HepG2 (cell line): Measurements from ENCODE around the gene BCAS3. TPM values are rescaled to one million over a fixed set of nuclear protein-coding genes. Genes with fewer than 3 reads are reported as not detected.

Source experiments
- AKAP8 ChIP-seq: sonication (generic); formaldehyde crosslinking; IDR thresholded peaks from 2 replicates; pipeline ENCODE4 v1.5.1; 2020; ENCODE audit warnings: mild to moderate bottlenecking, missing genetic modification reagents
- ATF3 ChIP-seq: sonication (generic); formaldehyde crosslinking; IDR thresholded peaks from 2 replicates; pipeline ENCODE4 v1.4.0; 2020; ENCODE audit warnings: missing genetic modification reagents
- CBX2 ChIP-seq, 2 experiments: fragments of 200-600 bp in 1 of 2; sonication (generic); formaldehyde crosslinking in 1 of 2; IDR thresholded peaks; 2 replicates each; pipeline versions ENCODE4 v1.7.0 to v1.8.1; 2018 to 2022; ENCODE audit warnings: low read depth in 2 of 2, low read length in 1 of 2, mild to moderate bottlenecking in 1 of 2, missing genetic modification reagents in 1 of 2
- CENPBD1 ChIP-seq: sonication (generic); formaldehyde crosslinking; IDR thresholded peaks from 2 replicates; pipeline ENCODE4 v1.8.0; 2022; ENCODE audit warnings: missing genetic modification reagents, low read depth, mild to moderate bottlenecking, borderline replicate concordance
- DNMT1 ChIP-seq: sonication (generic); formaldehyde crosslinking; IDR thresholded peaks from 2 replicates; pipeline ENCODE4 v1.5.1; 2020; ENCODE audit warnings: mild to moderate bottlenecking, missing genetic modification reagents
- ETS1 ChIP-seq: sonication (generic); formaldehyde crosslinking; IDR thresholded peaks from 2 replicates; pipeline ENCODE4 v1.4.0; 2020; ENCODE audit warnings: missing genetic modification reagents
- HOXA3 ChIP-seq: sonication (generic); formaldehyde crosslinking; IDR thresholded peaks from 2 replicates; pipeline ENCODE4 v1.5.0; 2020; ENCODE audit warnings: missing genetic modification reagents
- IKZF5 ChIP-seq: IDR thresholded peaks from 2 replicates; pipeline ENCODE4 v1.6.1; 2018; ENCODE audit warnings: missing genetic modification reagents, mild to moderate bottlenecking, missing compliant biosample characterization
- MAX ChIP-seq: IDR thresholded peaks from 2 replicates; pipeline ENCODE4 v1.6.1; 2012; ENCODE audit warnings: inconsistent platforms
- MIER3 ChIP-seq: IDR thresholded peaks from 2 replicates; pipeline ENCODE4 v1.6.1; 2016; ENCODE audit warnings: missing compliant biosample characterization, borderline replicate concordance
- PAF1 ChIP-seq: IDR thresholded peaks from 2 replicates; pipeline ENCODE4 v1.6.1; 2016; ENCODE audit warnings: missing genetic modification reagents, missing compliant biosample characterization
- RNF219 ChIP-seq: sonication (generic); formaldehyde crosslinking; IDR thresholded peaks from 2 replicates; pipeline ENCODE4 v1.5.0; 2020; ENCODE audit warnings: mild to moderate bottlenecking, missing genetic modification reagents
- ZBTB26 ChIP-seq: IDR thresholded peaks from 2 replicates; pipeline ENCODE4 v1.6.1; 2016; ENCODE audit warnings: missing compliant biosample characterization, missing genetic modification reagents, borderline replicate concordance
- ZBTB8A ChIP-seq: sonication (generic); formaldehyde crosslinking; IDR thresholded peaks from 2 replicates; pipeline ENCODE4 v1.4.0; 2020; ENCODE audit warnings: mild to moderate bottlenecking, low read depth, missing genetic modification reagents, borderline replicate concordance
- ZNF335 ChIP-seq: sonication (generic); formaldehyde crosslinking; IDR thresholded peaks from 2 replicates; pipeline ENCODE4 v1.4.0; 2020; ENCODE audit warnings: missing genetic modification reagents
- ZNF343 ChIP-seq: sonication (generic); formaldehyde crosslinking; IDR thresholded peaks from 2 replicates; pipeline ENCODE4 v1.4.0; 2020; ENCODE audit warnings: mild to moderate bottlenecking, missing genetic modification reagents
- ZNF563 ChIP-seq: sonication (generic); formaldehyde crosslinking; IDR thresholded peaks from 2 replicates; pipeline ENCODE4 v1.8.0; 2022; ENCODE audit warnings: mild to moderate bottlenecking, moderate library complexity, missing genetic modification reagents
- ZNF75D ChIP-seq: sonication (generic); formaldehyde crosslinking; IDR thresholded peaks from 2 replicates; pipeline ENCODE4 v1.8.1; 2023; ENCODE audit warnings: missing genetic modification reagents, mild to moderate bottlenecking, borderline replicate concordance
- polyA plus RNA-seq, 8 experiments: library from polyadenylated mRNA; depleted of rRNA in 3 of 8; stranded (reverse) in 7 of 8; unstranded in 1 of 8; fragments of >200 nt; fragmentation: Illumina TruSeq in 4 of 8; extraction: Trizol in 4 of 8; gene quantifications; 2 replicates each; pipeline versions ENCODE4 v1.2.1 to v1.2.3, GENCODE V29; 2011 to 2016; ENCODE audit warnings: low read depth in 4 of 8, missing spikeins in 1 of 8, mixed read lengths in 1 of 8; ENCODE audit not compliant: insufficient read depth in 1 of 8
- total RNA-seq, 5 experiments: library from RNA; depleted of rRNA; stranded (reverse); fragments of >200 nt; fragmentation: Illumina TruSeq; extraction: Trizol; gene quantifications; 2 replicates each; pipeline ENCODE4 v1.2.3, GENCODE V29; 2016; ENCODE audit warnings: low read depth in 1 of 5

The BCAS3 gene
- total and polyA plus RNA-seq, 2 of the 13 experiments (the other 11 are each of a cell fraction or from before 2014, with no cell fraction given): 10.7 to 11.2 TPM

GRCh38 chr17:61335845-61336655 lies 658.4 kb downstream of the BCAS3 start (continued):
- TF ChIP-seq ETS1 (no peak), ZNF75D (no peak), CENPBD1 (0 out of 2 replicates have a peak, but pooled peaks have one; percentile 43), ZBTB26 (CRISPR knock-in tag) (peak; percentile 99), AKAP8 (CRISPR knock-in tag) (peak; percentile 79; the same call in 1 of the 2 replicates), ZNF563 (peak; percentile 80), ZNF343 (peak; percentile 48; the same call in 1 of the 2 replicates), ZNF335 (CRISPR knock-in tag) (no peak), MIER3 (CRISPR knock-in tag) (peak; percentile 76), PAF1 (CRISPR knock-in tag) (no peak), IKZF5 (CRISPR knock-in tag) (peak; percentile 95), DNMT1 (CRISPR knock-in tag) (no peak), MAX (peak; percentile 86), CBX2 (IDR thresholded peaks at IDR 0.05; ENCODE audit: low read depth, low read length) (no peak), CBX2 (CRISPR knock-in tag; IDR thresholded peaks at IDR 0.05; ENCODE audit: low read depth) (no peak), ZBTB8A (CRISPR knock-in tag) (0 out of 2 replicates have a peak, but pooled peaks have one; percentile 35), RNF219 (CRISPR knock-in tag) (no peak), ATF3 (CRISPR knock-in tag) (no peak; the same call in 1 of the 2 replicates), HOXA3 (CRISPR knock-in tag) (peak; percentile 80)
